ENCODE measurements around the gene MICU2. TPM values are rescaled to one million over a fixed set of nuclear protein-coding genes. Genes with fewer than 3 reads are reported as not detected.

The MICU2 gene
- total RNA-seq, 1 experiment from 2014 or later: 69.9 TPM

- Histone ChIP-seq H3K4me1 (ENCODE audit: insufficient read depth, low read length) (no peaks in the 10 kb centered on the region), H3K9me3 (ENCODE audit: low read length) (no peaks in the 10 kb centered on the region), H4K20me1 (ENCODE audit: low read length) (no peaks in the 10 kb centered on the region), H3F3A (ENCODE audit: low read length, unreplicated experiment) (no peaks in the 10 kb centered on the region), H3K27ac (ENCODE audit: low read length) (no peak overlapping the region), H3K9me2 (replicated peaks; ENCODE audit: low read length) (no peaks in the 10 kb centered on the region), H3K27me3 (ENCODE audit: low read length) (peaks cover 21% of the 10 kb centered on the region), H3K9ac (ENCODE audit: low read length) (no peak overlapping the region), H2AFZ (ENCODE audit: low read length) (no peak overlapping the region), H3K4me2 (ENCODE audit: low read length) (peak overlapping the region; percentile 21; the same call in 1 of the 2 replicates), H3K4me3 (ENCODE audit: low read length) (no peak overlapping the region), H3K36me3 (ENCODE audit: low read depth, low read length) (no peaks in the 10 kb centered on the region), H3K79me2 (ENCODE audit: low read length) (no peaks in the 10 kb centered on the region)
- peak; percentile 59 for DNase-seq
- ATAC-seq: peak; percentile 94
- no TSS peak for BruUV-seq (replicated peaks)
- ChIA-PET POLR2A (ENCODE audit: unreplicated experiment) (no interaction called here), CTCF (interaction anchor here (1.0 kb wide), 1 partner anchor 13 kb away, joined by 5 read pairs; no protein-coding TSS in a partner anchor)
- no peak for TF ChIP-seq EZH2 (IDR thresholded peaks at IDR 0.05; ENCODE audit: low read length, unreplicated experiment)
- peak; percentile 79 for TF ChIP-seq CTCF (conservative IDR thresholded peaks at IDR 0.05; ENCODE audit: low read depth, low read length)
- intact Hi-C loops (cut with micrococcal nuclease): loop anchor here (1.0 to 2.0 kb wide), 3 partner anchors 653 to 1171 kb away; no protein-coding TSS in a partner anchor
Measured at GRCh38 chr13:21625366-21625765, 21.4 kb upstream of the MICU2 start.

GRCh38 chr13:21620861-21621260 is 16.9 kb upstream of the MICU2 start:
- no peak overlapping the region for H2AFZ ChIP-seq (ENCODE audit: low read length)
- TF ChIP-seq CTCF (conservative IDR thresholded peaks at IDR 0.05; ENCODE audit: low read depth, low read length): no peak
- TF ChIP-seq EZH2 (IDR thresholded peaks at IDR 0.05; ENCODE audit: low read length, unreplicated experiment): no peak
- no peak for TF ChIP-seq EZH2phosphoT487 (IDR thresholded peaks at IDR 0.05; ENCODE audit: borderline replicate concordance, low read length)
- H3K36me3 ChIP-seq (ENCODE audit: low read depth, low read length): no peaks in the 10 kb centered on the region
- H3K4me2 ChIP-seq (ENCODE audit: low read length): no peak overlapping the region
- no peaks in the 10 kb centered on the region for H3K9me2 ChIP-seq (replicated peaks; ENCODE audit: low read length)
- H3K9ac ChIP-seq (ENCODE audit: low read length): no peak overlapping the region
- no peak for ATAC-seq
- BruUV-seq (replicated peaks): no TSS peak
- H3K4me1 ChIP-seq (ENCODE audit: insufficient read depth, low read length): no peaks in the 10 kb centered on the region
- H3K4me3 ChIP-seq (ENCODE audit: low read length): no peak overlapping the region
- H4K20me1 ChIP-seq (ENCODE audit: low read length): no peaks in the 10 kb centered on the region
- no peaks in the 10 kb centered on the region for H3F3A ChIP-seq (ENCODE audit: low read length, unreplicated experiment)
- ChIA-PET CTCF (no interaction called here), POLR2A (ENCODE audit: unreplicated experiment) (no interaction called here)
- no peaks in the 10 kb centered on the region for H3K9me3 ChIP-seq (ENCODE audit: low read length)
- intact Hi-C loops (cut with micrococcal nuclease): no loop called here
- no peak overlapping the region for H3K27ac ChIP-seq (ENCODE audit: low read length)
- DNase-seq: no peak
- H3K27me3 ChIP-seq (ENCODE audit: low read length): peaks cover 25% of the 10 kb centered on the region
- H3K79me2 ChIP-seq (ENCODE audit: low read length): no peaks in the 10 kb centered on the region

GRCh38 chr13:21619633-21620220 is 15.8 kb upstream of the MICU2 start:
- Histone ChIP-seq H3F3A (ENCODE audit: low read length, unreplicated experiment) (no peaks in the 10 kb centered on the region), H3K27ac (ENCODE audit: low read length) (no peak overlapping the region), H3K36me3 (ENCODE audit: low read depth, low read length) (no peaks in the 10 kb centered on the region), H3K4me2 (ENCODE audit: low read length) (no peak overlapping the region), H3K27me3 (ENCODE audit: low read length) (peaks cover 25% of the 10 kb centered on the region), H2AFZ (ENCODE audit: low read length) (no peak overlapping the region), H3K4me3 (ENCODE audit: low read length) (no peak overlapping the region), H3K9ac (ENCODE audit: low read length) (no peak overlapping the region), H3K4me1 (ENCODE audit: insufficient read depth, low read length) (no peaks in the 10 kb centered on the region), H3K9me3 (ENCODE audit: low read length) (no peaks in the 10 kb centered on the region), H3K79me2 (ENCODE audit: low read length) (no peaks in the 10 kb centered on the region), H3K9me2 (replicated peaks; ENCODE audit: low read length) (no peaks in the 10 kb centered on the region), H4K20me1 (ENCODE audit: low read length) (no peaks in the 10 kb centered on the region)
- no peak for DNase-seq
- intact Hi-C loops (cut with micrococcal nuclease): no loop called here
- BruUV-seq (replicated peaks): no TSS peak
- ChIA-PET CTCF (interaction anchor here (1.4 kb wide), 1 partner anchor 19 kb away, joined by 3 read pairs; no protein-coding TSS in a partner anchor), POLR2A (ENCODE audit: unreplicated experiment) (no interaction called here)
- TF ChIP-seq EZH2phosphoT487 (IDR thresholded peaks at IDR 0.05; ENCODE audit: borderline replicate concordance, low read length) (no peak), EZH2 (IDR thresholded peaks at IDR 0.05; ENCODE audit: low read length, unreplicated experiment) (no peak), CTCF (conservative IDR thresholded peaks at IDR 0.05; ENCODE audit: low read depth, low read length) (no peak)
- no peak for ATAC-seq
